Measurements from ENCODE around the gene OSBPL2. TPM values are rescaled to one million over a fixed set of nuclear protein-coding genes. Genes with fewer than 3 reads are reported as not detected.

Gene OSBPL2
- total RNA-seq, 1 experiment from 2014 or later, result 36.9 TPM

DNA sequence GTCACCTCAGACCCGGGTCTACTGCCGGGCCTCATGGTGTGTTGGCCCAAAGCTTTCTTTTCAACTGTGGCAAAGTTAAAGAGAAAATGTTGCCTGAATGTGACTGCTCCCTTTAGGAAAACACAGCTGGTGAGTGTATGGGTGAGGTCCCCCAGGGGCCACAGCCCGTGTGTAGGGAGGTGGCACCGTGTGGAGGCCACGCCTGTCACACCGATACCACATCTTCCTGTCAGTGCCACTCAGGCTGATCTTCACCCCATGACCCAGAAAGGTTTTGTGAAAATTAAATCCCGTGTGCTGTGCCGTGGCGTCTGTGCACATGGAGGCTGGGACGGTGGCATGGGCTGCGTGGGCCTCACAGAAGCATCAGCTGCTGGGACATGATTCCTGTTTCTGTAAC lies 53.8 kb downstream of the OSBPL2 start:
- no TSS peak for BruUV-seq (replicated peaks)
- Histone ChIP-seq H3K4me3 (replicated peaks in 1 of 2; ENCODE audit: low read depth in 1 of 2, low read length in 2 of 2) (no peak overlapping the region), H3K9me3 (ENCODE audit: control insufficient read depth in 1 of 2, insufficient read depth in 1 of 2, low read depth in 1 of 2, low read length in 2 of 2) (no peaks in the 10 kb centered on the region), H4K20me1 (ENCODE audit: insufficient read depth) (no peaks in the 10 kb centered on the region), H3K27ac (ENCODE audit: low read depth, low read length) (no peak overlapping the region), H3K9ac (ENCODE audit: low read length) (no peak overlapping the region), H3K79me2 (ENCODE audit: insufficient read depth, low read length) (no peaks in the 10 kb centered on the region), H2AFZ (ENCODE audit: low read depth, low read length, poor library complexity, severe bottlenecking) (no peak overlapping the region), H3K4me2 (ENCODE audit: low read length) (no peak overlapping the region), H3K27me3 (ENCODE audit: insufficient read depth, low read length) (no peaks in the 10 kb centered on the region), H3K9me2 (ENCODE audit: insufficient read depth) (no peaks in the 10 kb centered on the region), H3K36me3 (ENCODE audit: control insufficient read depth in 1 of 2, insufficient read depth in 2 of 2, low read length in 2 of 2) (peaks cover 5 to 6% of the 10 kb centered on the region in 2 experiments; a peak in 1 of 4 replicates), H3K4me1 (ENCODE audit: control insufficient read depth in 1 of 2, insufficient read depth in 2 of 2, low read length in 2 of 2) (no peaks in the 10 kb centered on the region)
- TF ChIP-seq CEBPB (IDR thresholded peaks at IDR 0.05; ENCODE audit: low read depth), result no peak
- RAD21 ChIA-PET (ENCODE audit: low non-redundant PET in 1 of 2, low total read pairs in 2 of 2, uncharacterized antibody in 2 of 2, unreplicated experiment in 2 of 2), result no interaction called here
- intact Hi-C loops (cut with micrococcal nuclease), result no loop called here
- ATAC-seq, result no peak
- CTCF ChIA-PET, result interaction anchor here (1.2 kb wide), 1 partner anchor 10 kb away, joined by 3 read pairs; no protein-coding TSS in a partner anchor
- POLR2A ChIA-PET, result no interaction called here
- DNase-seq (ENCODE audit: low read depth, low spot score), result no peak

DNA sequence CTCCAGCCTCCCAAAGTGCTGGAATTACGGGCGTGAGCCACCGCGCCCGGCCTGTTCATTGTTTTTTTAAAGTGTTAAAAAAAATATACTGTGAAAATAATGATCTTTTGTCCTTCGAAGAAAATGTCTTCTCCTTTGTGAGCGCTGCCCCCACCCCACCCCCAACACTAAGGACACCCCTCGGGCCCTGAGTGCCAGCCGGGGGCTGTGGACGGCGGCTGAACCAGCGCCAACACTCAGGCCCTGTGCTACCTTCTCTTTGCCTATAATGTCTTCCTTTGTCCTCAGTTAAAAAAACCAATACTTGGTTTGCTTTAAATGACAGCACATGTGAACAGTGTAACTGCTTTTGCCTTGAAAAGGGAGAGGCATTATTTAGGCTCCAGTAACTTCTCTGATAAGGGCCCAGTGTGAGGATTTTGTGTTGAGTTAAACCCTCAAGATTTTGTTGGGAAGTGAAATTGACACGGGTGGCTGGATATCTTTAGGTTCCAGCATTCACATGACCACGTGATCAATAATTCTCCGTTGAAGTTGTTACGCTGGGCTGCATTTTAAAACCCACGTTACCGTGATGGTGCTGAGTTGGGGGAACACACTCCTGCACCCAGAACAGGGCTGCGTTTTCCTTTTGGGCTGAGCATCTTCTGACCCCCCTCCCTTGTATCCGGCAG lies 54.9 kb downstream of the OSBPL2 start:
- no peaks in the 10 kb centered on the region for H4K20me1 ChIP-seq (ENCODE audit: insufficient read depth)
- BruUV-seq (replicated peaks), result no TSS peak
- H2AFZ ChIP-seq (ENCODE audit: low read depth, low read length, poor library complexity, severe bottlenecking), result no peak overlapping the region
- no peaks in the 10 kb centered on the region for H3K9me3 ChIP-seq (ENCODE audit: control insufficient read depth in 1 of 2, insufficient read depth in 1 of 2, low read depth in 1 of 2, low read length in 2 of 2)
- H3K36me3 ChIP-seq (ENCODE audit: control insufficient read depth in 1 of 2, insufficient read depth in 2 of 2, low read length in 2 of 2), result peaks cover 5 to 6% of the 10 kb centered on the region in 2 experiments; a peak in 1 of 4 replicates
- no peak overlapping the region for H3K9ac ChIP-seq (ENCODE audit: low read length)
- no peaks in the 10 kb centered on the region for H3K27me3 ChIP-seq (ENCODE audit: insufficient read depth, low read length)
- intact Hi-C loops (cut with micrococcal nuclease), result no loop called here
- POLR2A ChIA-PET, result no interaction called here
- H3K9me2 ChIP-seq (ENCODE audit: insufficient read depth), result no peaks in the 10 kb centered on the region
- no peak overlapping the region for H3K27ac ChIP-seq (ENCODE audit: low read depth, low read length)
- RAD21 ChIA-PET (ENCODE audit: low non-redundant PET in 1 of 2, low total read pairs in 2 of 2, uncharacterized antibody in 2 of 2, unreplicated experiment in 2 of 2), result no interaction called here
- no peak overlapping the region for H3K4me3 ChIP-seq (replicated peaks in 1 of 2; ENCODE audit: low read depth in 1 of 2, low read length in 2 of 2)
- TF ChIP-seq JUND (IDR thresholded peaks at IDR 0.05) (no peak), ELF1 (IDR thresholded peaks at IDR 0.05; ENCODE audit: borderline replicate concordance, low read depth) (no peak), EGR1 (IDR thresholded peaks at IDR 0.05; ENCODE audit: low read depth) (no peak), SRF (IDR thresholded peaks at IDR 0.05; ENCODE audit: low read depth) (no peak), SP1 (IDR thresholded peaks at IDR 0.05; ENCODE audit: low read depth) (no peak), YY1 (IDR thresholded peaks at IDR 0.05; ENCODE audit: extremely low read depth, insufficient replicate concordance, low read depth, low read length) (no peak), EZH2 (IDR thresholded peaks at IDR 0.05) (no peak), FOSL1 (IDR thresholded peaks at IDR 0.05; ENCODE audit: low read depth) (no peak), ZFX (IDR thresholded peaks at IDR 0.05) (no peak), CBX3 (IDR thresholded peaks at IDR 0.05; ENCODE audit: low read depth) (no peak), CEBPB (IDR thresholded peaks at IDR 0.05; ENCODE audit: low read depth) (no peak), POLR2A (IDR thresholded peaks at IDR 0.05; ENCODE audit: borderline replicate concordance, extremely low read depth, insufficient read depth, insufficient read length) (no peak), RAD21 (IDR thresholded peaks at IDR 0.05; ENCODE audit: low read depth) (no peak), POLR2AphosphoS5 (IDR thresholded peaks at IDR 0.05; ENCODE audit: low read depth, low read length) (no peak)
- TF ChIP-seq, protein P1, sequence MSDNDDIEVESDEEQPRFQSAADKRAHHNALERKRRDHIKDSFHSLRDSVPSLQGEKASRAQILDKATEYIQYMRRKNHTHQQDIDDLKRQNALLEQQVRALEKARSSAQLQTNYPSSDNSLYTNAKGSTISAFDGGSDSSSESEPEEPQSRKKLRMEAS (IDR thresholded peaks at IDR 0.05), result no peak
- TF ChIP-seq, protein P2, sequence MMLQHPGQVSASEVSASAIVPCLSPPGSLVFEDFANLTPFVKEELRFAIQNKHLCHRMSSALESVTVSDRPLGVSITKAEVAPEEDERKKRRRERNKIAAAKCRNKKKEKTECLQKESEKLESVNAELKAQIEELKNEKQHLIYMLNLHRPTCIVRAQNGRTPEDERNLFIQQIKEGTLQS (IDR thresholded peaks at IDR 0.05), result no peak
- TF ChIP-seq, protein P3, sequence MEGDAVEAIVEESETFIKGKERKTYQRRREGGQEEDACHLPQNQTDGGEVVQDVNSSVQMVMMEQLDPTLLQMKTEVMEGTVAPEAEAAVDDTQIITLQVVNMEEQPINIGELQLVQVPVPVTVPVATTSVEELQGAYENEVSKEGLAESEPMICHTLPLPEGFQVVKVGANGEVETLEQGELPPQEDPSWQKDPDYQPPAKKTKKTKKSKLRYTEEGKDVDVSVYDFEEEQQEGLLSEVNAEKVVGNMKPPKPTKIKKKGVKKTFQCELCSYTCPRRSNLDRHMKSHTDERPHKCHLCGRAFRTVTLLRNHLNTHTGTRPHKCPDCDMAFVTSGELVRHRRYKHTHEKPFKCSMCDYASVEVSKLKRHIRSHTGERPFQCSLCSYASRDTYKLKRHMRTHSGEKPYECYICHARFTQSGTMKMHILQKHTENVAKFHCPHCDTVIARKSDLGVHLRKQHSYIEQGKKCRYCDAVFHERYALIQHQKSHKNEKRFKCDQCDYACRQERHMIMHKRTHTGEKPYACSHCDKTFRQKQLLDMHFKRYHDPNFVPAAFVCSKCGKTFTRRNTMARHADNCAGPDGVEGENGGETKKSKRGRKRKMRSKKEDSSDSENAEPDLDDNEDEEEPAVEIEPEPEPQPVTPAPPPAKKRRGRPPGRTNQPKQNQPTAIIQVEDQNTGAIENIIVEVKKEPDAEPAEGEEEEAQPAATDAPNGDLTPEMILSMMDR (IDR thresholded peaks at IDR 0.05 in 2 of 3, conservative IDR thresholded peaks at IDR 0.05 in 1 of 3; ENCODE audit: borderline replicate concordance in 1 of 3, insufficient read depth in 1 of 3, low read depth in 2 of 3, low read length in 2 of 3), result no peak
- H3K4me2 ChIP-seq (ENCODE audit: low read length), result no peak overlapping the region
- H3K79me2 ChIP-seq (ENCODE audit: insufficient read depth, low read length), result no peaks in the 10 kb centered on the region
- no peak for ATAC-seq
- no peak for DNase-seq (ENCODE audit: low read depth, low spot score)
- no peaks in the 10 kb centered on the region for H3K4me1 ChIP-seq (ENCODE audit: control insufficient read depth in 1 of 2, insufficient read depth in 2 of 2, low read length in 2 of 2)
- CTCF ChIA-PET, result no interaction called here

All from HCT116 (cell line).